Ammon's horn (tissue), 1 donor: Measurements from ENCODE around the gene CDH23.

Experiments used
- DNase-seq: peaks from one replicate; pipeline ENCODE4 v3.0.0-alpha.2; 2016; ENCODE audit warnings: low spot score

Gene CDH23

DNA sequence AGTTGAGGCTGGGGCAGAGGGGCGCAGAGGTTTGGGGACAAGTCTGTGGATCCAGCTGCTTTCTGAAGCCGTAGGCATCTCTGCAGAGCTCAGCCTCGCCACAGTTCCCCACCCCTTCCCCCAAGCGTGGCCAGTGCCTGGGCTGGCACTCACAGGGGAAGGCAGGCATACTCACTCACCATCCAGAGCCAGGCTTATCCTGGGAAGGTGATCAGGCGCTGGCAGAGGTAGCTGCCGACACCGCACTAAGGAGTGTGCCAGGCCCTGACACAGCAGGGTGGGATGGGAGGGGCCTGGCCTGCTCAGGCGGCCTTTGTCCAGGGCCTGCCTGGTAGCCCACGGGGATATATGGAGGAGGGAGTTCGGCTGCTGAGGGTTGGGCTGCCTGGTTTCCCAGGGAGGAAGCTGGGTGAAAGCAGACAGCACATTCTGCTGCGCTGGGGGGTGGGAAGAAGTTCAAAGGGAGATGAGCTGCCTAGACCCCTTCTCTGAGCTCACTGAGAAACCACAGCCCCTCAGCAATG, 360.7 kb downstream of the CDH23 start:
- peak; percentile 68 for DNase-seq

DNA sequence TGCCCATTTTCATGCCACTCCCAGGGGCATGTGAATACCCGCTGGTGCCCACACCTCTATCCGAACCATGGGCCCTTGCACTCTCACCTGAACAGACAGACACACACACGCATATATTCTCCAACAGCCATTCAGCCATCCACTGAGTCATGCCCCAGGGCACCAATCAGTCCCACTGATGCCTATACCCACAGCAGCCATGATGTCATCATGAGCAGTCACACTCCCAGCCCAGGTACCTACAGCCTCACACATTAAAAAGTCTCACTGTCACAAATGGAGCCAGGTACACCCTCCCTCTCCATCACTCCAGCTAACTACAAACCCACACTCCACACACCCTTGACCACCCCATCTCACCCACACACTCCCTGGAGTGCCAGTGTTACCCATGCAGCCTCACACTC, 364.4 kb downstream of the CDH23 start:
- no peak for DNase-seq

DNA sequence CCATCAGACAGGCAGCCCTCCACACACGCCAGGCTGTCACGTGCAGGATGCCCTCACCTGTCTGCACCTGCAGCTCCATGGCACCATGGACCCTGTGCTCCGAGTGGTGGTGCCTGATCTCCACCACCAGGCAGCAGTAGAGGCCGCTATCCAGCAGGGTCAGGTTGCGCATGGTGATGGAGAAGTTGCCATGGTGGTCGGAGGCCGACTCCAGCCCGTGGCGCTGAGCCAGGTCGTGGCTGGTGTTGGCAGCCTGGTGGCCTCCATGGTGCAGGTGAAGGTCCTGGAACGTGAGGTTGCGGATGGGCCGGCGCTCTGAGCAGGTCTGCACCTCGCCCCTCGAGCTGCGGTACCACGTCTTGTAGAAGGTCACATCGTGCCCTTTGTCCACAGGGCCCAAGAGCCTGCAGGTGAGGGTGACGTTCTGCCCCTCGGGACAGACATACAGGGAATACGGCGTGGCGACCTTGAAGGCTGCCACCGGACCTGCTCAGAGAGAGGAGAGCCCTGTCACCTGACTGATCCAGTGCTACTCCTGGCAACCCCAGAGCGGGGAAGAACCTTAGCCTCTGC, 364.9 kb downstream of the CDH23 start:
- DNase-seq, result no peak

DNA sequence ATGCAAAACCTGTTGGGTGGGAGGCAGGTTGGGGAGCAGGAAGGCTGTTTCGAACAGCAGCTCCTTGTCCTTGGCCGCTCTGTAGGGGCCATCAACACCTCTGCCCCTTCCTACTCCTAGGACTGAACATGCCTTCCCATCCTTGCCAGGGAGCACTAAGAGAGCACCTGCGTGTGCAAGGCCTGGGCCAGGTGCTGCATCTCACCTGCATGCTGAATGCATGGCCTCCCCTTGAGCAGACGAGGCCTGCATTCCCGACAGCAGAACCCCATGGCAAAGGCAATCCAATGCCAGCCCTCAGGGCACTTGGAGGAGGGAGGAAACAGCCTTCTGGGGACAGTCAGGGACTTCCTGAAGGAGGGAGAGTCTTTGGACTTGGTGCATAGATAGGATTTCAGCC, 365.6 kb downstream of the CDH23 start:
- DNase-seq, result no peak

DNA sequence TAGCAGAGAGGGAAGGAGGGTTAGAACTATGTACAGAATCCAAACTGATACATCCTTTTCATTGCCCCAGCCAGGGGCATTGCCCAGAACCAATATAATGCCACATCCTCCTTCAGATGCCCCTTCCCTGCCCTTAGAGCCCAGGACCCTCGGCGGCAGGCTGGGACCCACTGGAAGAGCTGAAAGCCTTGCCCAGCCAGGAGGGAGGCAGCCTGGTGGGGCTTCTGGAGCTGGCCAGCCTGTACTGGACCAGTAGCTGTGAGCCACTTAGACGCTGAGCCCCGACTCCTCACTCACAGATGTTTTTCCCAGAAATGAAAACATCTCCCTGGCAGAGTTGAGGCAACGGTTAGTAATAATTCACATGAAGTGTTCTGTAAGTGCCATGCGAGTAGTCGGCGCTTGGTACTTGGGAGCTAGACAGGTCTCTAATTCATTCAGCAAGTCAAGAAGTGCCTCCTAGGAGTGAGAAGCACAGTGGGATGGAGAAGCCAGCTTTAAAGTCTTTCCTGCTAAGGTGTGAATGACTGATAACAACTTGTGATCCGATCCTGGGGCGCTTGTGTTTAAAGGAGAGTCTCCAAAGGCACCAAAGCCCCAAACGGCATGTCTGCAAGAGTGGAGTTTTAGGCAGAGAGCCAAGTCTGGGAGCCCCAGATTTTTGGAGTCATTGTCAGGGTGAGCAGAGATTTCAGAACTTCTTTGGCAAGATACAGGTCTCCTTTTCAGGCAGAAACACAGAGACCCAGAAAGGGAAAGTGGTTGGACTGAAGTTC, 366.8 kb downstream of the CDH23 start:
- no peak for DNase-seq

DNA sequence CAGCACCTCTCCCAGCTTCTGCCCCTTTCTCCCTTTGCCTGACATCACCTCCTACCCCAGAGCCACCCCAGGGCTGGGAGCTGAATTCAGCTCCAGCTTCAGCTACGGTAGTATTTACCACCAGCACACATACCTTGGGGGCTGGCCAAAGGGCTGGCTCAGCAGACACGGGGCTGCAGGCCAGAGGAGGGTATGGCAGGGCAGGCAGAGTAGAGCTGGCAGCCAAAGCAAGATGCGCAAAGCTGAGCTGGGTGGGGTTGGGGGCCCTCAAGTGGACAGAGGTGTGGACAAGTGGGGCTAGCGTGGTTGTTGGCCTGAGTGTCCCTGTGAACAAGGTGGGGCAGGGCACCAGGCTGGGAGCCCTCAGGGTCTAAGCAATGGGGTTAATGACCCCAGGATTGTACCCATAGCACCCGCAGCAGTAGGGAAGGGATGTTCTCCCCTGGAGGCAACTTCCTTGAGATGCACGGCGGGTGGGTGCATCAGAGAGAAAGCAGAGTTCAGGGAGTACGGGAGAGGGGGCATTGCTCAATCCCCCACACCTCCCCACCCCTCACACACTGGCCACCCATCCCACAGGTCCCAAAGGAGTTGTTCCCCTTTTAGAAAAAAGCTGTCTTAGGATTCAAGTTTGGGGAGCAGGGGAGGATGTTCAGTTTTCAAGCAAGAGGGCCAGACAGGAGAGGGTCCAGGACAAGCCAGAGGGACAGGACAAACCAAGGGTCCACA, 368.6 kb downstream of the CDH23 start:
- no peak for DNase-seq

DNA sequence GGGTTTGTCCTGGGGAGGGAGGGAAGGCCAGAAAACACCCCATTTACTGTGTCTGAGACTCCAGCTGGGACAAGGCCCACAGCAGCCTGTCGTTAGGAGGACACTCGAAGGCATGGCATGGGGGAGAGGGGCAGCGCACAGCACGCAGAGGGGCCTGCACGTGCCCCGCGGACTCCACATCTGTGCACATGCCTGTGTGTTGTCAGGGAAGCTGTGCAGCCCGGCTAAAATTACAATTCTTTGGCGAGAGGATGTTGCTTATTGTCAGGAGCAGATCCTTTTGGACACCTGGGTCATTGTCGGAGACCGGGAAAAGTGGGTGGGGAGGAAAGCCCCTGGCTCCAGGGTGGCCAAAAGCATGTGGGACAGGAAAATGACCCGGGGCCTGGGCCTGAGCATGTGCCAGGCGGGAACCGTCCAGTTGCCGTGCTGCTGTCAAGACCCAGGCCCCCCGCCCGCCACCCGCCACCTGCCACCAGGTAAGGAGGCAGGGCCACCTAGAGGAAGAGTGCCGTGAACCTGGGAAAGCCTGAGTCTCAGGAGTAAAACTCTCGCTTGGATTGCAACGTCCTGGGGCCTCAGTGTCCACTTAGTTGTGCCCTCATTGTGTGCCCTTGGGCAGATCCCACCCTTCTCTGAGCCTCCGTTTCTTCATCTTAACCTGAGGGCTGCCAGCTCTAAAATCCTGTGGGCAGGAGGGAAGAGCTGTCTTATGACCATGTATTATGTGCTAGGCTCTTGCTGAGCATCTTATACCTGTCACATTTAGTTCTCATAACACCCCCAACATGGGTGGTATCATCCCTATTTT, 369.4 kb downstream of the CDH23 start:
- no peak for DNase-seq

DNA sequence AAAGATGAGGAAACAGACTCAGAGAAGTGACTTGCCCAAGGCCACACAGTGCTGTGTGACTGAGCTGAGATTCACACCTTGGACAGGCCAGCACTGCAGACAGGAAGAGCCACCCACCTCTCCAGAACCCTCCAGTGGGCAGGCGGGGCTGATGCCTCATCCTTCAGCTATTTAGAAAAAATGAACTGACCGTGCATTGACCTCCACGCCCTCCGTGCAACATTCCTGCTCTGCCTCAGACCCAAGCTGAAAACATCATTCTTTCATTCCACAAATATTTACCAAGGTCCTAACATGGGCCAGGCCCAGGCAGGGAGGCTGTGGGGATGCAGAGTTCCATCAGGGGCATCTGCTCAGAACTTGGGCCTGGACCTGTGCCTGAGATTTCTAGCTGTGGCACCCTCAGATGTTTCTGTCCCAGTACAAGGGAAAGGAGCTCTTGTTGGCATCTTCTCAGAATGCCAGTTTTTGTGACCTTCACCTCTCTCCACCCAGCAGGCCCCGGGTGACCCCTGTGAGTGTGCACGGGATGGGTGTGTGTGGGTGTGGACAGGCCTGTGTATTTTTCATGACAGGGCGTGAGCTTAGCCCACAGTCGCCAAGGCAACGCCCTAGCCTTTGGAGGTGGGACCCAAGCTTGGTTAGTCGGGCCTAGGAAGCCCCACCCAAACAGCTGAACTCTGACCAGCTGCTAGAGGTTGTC, 370.1 kb downstream of the CDH23 start:
- no peak for DNase-seq

DNA sequence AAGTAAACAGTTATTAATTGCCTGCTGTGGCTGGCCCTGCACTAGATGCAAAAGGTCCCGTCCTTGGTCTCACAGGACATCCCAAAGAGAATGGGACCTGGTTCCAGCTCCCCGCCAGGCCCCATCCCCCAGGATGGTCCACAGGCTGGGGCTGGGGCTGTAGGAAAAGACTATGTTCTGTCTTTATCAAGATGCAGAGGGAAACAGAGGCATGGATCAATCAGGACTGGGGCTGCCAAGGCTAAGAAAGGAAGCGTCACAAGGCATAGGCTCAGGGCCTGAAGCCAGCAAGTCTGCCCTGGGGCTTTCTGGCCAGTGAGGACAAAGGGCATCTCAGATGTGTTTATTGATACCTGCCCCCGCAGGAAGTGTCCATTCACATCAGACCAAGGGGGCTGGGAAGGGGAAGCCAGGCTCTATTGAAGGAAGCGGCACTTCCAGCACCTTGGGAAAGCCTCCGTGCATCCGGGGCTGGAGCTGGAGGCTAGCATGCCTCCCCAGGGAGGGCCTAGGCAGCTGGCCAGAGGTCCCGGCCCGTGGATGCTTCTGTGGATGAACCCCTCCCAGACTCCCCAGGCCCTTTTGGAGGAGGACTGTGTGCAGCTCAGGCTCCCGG, 370.8 kb downstream of the CDH23 start:
- no peak for DNase-seq

DNA sequence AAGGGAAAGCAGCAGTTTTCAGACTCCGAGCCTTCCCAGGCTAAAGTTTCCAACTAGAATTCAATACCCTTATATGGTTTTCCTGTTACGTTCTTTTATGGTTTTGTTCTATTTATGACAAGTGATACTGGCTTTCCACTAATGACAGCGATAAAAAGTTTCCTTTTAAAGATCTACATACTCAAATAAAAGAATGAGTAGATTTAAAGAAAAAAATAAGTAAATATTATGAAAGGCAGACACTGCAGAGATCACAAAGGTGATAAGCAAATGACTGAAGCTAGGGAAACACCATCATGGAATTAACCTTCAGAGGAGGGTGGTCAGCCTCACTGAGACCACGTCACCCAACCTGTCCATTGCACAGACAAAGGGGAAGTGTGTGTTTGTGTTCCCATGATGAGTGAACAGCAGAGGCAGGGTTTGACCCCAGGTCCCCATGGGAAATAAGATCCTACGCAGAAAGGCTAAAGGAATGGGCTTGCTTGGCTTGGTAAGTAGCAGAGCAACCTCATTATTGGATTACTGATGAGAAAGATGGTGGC, 372.6 kb downstream of the CDH23 start:
- no peak for DNase-seq

DNA sequence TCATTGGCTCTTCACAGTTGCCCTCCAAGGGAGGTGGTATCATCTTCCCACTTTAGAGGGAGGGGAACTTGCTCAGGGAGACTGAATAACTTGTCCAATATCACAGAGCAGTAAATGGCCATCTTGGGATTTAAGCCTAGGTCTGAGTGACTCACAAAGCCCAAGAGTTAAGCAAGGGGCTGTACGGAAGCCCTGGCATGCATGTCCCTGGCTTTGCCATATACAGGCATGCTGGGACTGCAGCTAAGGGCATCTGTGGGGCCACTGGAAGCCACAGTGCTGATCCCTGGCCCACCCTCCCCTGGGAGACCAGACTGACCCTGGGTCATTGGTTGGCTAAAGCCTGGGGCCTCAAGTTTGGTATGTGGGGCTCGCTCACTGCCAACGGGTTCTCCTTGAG, 373.5 kb downstream of the CDH23 start:
- no peak for DNase-seq

DNA sequence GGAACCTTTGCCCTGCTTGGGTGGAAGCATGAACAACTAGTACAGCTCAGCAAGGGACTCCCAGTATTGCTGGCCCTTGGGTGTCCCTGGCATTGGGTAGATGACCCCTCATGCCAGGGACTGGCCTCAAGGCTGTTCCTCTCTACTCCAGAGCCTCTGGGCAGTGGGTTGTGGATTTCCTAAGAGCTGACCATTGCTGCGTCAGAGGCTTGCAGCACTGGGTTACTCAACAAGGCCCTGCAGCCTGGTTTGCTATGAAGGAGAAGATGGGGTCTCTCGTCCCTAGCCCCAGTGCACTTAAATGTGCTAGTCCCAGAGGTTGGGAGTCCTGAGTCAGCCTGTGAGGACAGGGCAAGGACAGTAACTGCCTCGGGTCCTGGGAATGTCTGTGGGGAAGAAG, 374.1 kb downstream of the CDH23 start:
- no peak for DNase-seq

DNA sequence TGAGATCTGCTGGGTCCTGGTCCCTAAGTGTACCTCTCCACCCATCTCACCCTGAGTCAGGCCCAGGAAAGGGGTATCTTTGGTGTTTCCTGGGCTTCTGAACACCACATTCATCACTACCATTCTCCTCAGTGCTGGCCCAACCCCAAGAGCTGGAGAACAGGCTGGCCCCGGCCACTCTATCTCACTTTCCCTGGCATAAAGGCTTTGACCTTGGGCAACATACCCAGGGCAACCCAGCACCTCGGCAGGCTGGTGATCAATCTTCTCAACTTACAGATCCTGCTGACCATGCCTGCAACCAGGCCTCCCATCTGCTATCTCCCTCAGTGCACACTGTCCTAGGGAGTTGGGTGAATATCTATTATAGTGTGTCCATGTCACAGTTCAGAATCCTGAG, 374.5 kb downstream of the CDH23 start:
- DNase-seq, result no peak

DNA sequence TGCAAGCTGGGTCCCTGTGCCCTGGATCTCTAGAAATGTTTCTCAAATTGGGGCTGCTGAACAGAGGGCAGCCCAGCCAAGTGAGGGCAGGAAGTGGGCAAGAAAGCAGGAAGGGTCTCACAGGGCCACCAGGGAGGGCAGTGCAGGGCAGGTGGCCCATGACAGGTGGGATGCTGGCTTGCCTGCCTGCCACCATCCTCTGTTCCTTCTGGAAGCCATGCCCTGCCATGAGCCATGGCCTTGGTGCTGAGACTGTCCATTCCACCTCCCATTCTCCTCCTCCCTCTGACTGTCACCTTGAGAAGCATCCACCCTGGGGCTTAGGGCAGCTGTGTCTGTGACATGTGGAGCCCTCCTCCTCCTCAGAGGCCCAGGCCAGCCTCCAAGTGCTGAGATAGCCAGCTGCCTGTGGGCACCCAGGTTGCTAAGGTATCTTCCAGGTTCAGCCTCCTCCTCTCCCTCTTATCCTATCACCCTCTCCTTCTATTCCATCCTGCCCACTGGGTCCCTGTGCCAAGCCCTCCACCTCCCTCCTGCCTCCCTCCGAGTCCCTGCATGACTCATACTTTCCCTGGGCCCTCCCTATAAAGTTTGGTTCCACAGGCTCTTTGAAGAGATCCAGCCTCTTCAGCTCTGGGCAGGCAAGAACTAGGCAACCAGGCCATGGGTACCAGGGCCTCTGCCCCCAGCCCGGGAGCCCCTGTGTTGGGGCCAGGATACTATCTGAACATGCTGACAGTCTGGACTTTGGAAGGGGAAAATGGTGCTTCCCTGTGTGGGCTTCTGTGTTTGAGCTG, 375.3 kb downstream of the CDH23 start:
- DNase-seq, result no peak

DNA sequence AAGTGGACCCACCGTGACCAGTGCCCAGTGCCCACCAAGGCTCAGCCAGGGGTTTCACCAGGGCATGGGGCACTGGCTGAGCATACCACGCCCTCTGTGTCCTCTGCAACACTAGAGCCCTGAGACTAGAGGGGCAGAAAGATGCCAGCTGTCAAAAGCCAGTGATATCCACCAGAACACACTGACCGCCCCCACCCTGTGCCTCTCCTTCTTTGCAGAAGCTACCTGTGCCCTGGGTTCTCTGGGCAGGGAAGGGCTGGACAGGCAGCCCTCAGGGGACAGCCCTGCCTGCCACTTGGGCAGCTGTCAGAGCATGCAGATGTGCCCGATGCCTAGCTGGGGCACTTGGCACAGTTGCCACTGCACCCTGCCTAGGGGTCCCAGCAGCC, 376.1 kb downstream of the CDH23 start:
- DNase-seq, result no peak

DNA sequence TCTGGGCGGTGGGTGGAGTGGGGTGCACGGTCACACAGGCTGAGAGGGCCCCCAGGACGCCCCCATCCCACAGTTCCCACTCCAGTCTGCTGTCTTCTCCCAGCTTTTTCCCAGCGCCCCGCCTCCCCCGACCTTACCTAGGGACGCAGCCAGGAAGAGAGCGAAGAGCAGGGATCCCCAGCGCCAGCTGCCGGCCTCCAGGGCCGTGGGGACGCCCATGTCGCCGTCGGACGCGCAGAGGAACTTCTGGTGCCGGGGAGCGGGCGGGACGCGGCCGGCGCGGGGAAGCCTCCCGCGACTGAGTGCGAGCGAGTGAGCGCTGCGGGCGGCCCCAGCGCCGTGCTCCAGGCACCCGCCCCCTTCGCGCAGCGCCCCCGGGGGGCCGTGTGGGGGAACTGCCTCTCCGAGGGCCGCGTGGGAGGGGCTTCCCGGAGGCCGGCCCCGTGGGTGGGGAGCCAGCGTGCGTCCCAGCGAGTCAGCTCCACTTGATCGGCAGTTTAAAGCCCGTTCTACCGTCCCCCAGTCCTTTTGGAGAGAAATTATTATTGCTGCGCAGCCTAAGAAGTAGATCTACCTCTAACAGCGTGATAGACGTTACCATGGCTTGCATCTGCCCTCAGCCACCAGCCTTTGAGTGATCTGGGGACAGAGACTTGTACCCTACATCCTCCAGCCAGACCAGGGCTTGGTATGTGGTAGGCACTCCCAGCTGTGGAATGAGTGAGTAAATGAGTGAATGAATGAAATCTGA, 376.7 kb downstream of the CDH23 start, which contains the start of gene VSIR:
TSS of gene VSIR (minus strand) at position 300 of the 751 bp plus-strand sequence. CDS start at position 219, 81 bp downstream.
- DNase-seq, result peak; percentile 86

DNA sequence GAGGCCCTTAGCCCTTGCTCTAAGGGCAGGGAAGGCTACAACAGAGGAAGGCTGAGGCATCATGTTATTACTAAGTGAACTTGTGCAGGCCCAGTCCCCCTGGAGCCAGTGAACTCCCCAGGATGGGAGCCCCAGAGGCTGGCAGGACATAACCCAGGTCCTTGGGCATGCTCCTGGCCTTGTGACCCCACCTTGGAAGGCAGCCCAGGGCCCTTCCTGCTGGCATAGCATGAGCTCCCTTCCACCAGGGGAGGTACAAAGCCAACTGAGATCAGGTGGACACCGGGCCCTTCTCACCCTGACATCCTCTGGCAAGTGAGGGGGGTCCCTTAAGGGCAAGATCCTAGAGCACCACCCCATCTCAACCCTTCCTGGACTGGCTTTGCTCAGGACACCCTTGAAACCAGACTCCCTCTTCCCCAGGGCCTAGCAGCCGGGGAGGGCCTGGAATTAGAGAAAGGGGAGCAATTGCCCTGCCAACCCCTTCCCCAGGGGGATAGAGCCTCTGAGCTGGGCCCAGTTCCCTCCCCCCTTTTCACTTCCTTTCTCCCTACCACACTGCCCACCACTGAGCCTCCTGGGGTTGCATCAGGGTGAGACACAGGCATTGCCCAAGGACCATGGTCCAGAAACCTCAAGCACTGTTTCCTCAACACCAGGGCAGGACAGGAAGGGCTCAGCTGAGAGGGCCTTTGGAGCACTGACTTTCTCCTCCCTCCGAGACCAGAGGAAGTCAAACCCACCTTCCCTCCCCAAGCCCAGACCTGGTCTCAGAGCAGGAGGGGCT, 378.4 kb downstream of the CDH23 start:
- peak; percentile 82 for DNase-seq

DNA sequence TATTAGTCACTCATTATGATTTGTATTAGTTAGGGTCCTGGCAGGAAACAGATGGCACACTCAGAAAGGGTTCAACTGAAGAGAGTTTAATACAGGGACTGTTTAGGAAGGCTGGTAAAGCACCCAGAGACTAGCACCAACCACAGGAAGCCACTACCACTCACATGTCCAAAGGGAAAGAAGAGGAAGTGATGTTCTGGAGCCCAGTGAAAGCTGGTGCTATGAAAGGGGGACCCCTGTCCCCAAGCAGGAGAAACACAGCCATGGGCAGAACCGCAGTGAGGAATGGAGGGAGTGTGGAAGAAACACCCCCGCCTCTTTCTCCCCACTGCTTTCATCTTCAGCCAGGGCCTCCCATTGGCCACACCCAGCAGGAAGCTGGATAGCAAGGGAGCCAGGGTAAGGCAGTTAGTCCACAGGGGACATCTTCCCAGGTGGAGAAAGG, 379.8 kb downstream of the CDH23 start:
- DNase-seq, result peak; percentile 66
